Prostate gland (tissue), 2 donors: ENCODE data around the gene GPAT3. TPM values are rescaled to one million over a fixed set of nuclear protein-coding genes. Genes with fewer than 3 reads are reported as not detected.

Source experiments
- DNase-seq: peaks from one replicate; pipeline ENCODE4 v3.0.0-alpha.2; 2019; ENCODE audit warnings: low spot score
- H3K27ac ChIP-seq, 2 donors: fragments of 200-600 bp; sonication (generic); 2 replicates each; pipeline ENCODE4 v1.5.1; 2017 to 2019
- H3K27me3 ChIP-seq: fragments of 200-600 bp; sonication (generic); replicated peaks from 2 replicates; pipeline ENCODE4 v1.5.1; 2019; ENCODE audit not compliant: insufficient read depth
- H3K36me3 ChIP-seq, 2 donors: fragments of 200-600 bp; sonication (generic); 1 replicate in 1 of 2; 2 replicates in 1 of 2; pipeline versions ENCODE4 v1.5.1 to v1.8.1; 2017 to 2019
- H3K4me1 ChIP-seq: fragments of 200-600 bp; sonication (generic); replicated peaks from 2 replicates; pipeline ENCODE4 v1.5.1; 2019
- H3K4me3 ChIP-seq, 2 donors: fragments of 200-600 bp; sonication (generic); 2 replicates each; pipeline ENCODE4 v1.5.1; 2017 to 2019
- H3K9me3 ChIP-seq: fragments of 200-600 bp; sonication (generic); 2 replicates; pipeline ENCODE4 v1.5.1; 2017
- POLR2A ChIP-seq: fragments of 450-650 bp; IDR thresholded peaks from one replicate; pipeline ENCODE4 v1.6.1; 2016; ENCODE audit warnings: antibody characterized with exemption, mild to moderate bottlenecking
- POLR2AphosphoS5 ChIP-seq: sonication (generic); formaldehyde crosslinking; IDR thresholded peaks from one replicate; pipeline ENCODE4 v1.6.1; 2017; ENCODE audit warnings: antibody characterized with exemption
- WGBS: methylation state at CpG from one replicate; pipeline ENCODE4 v1.1.5; 2018; 5-methylcytosine and 5-hydroxymethylcytosine counted together
- intact Hi-C: fragments of 100-400 bp; cut with DNase I; formaldehyde crosslinking; loops from one replicate; pipeline ENCODE4 v1.14.2; 2022
- total RNA-seq, 2 donors: library from RNA; depleted of rRNA; stranded (reverse); fragments of >200 nt; gene quantifications; one replicate each; pipeline ENCODE4 v1.1.0, GENCODE V29; 2016
- TF ChIP-seq, protein P1 (sequence below), 4 experiments: fragments of 200-600 bp in 2 of 4; fragments of 450-650 bp in 2 of 4; sonication (generic) in 2 of 4; IDR thresholded peaks; 1 replicate in 3 of 4; 2 replicates in 1 of 4; pipeline ENCODE4 v1.5.1; 2016 to 2019; ENCODE audit warnings: antibody characterized with exemption in 4 of 4, mild to moderate bottlenecking in 2 of 4, moderate library complexity in 2 of 4

Gene GPAT3
- total RNA-seq, 2 donors from 2014 or later = 1.2 to 3.7 TPM

- Histone ChIP-seq H3K27me3 (no peaks in the 10 kb centered on the region), H3K27ac (no peak overlapping the region), H3K36me3 (no peaks in the 10 kb centered on the region), H3K4me1 (no peaks in the 10 kb centered on the region), H3K4me3 (no peak overlapping the region), H3K9me3 (no peaks in the 10 kb centered on the region)
- TF ChIP-seq, protein P1, sequence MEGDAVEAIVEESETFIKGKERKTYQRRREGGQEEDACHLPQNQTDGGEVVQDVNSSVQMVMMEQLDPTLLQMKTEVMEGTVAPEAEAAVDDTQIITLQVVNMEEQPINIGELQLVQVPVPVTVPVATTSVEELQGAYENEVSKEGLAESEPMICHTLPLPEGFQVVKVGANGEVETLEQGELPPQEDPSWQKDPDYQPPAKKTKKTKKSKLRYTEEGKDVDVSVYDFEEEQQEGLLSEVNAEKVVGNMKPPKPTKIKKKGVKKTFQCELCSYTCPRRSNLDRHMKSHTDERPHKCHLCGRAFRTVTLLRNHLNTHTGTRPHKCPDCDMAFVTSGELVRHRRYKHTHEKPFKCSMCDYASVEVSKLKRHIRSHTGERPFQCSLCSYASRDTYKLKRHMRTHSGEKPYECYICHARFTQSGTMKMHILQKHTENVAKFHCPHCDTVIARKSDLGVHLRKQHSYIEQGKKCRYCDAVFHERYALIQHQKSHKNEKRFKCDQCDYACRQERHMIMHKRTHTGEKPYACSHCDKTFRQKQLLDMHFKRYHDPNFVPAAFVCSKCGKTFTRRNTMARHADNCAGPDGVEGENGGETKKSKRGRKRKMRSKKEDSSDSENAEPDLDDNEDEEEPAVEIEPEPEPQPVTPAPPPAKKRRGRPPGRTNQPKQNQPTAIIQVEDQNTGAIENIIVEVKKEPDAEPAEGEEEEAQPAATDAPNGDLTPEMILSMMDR (IDR thresholded peaks at IDR 0.05) = no peak
- no peak for TF ChIP-seq POLR2AphosphoS5
- no peak for TF ChIP-seq POLR2A
- WGBS = 93% methylated on average over 10 of the region's 10 CpGs
- no peak for DNase-seq
- intact Hi-C loops = no loop called here
These were observed 45.7 kb downstream of the GPAT3 start for GRCh38 chr4:83581411-83582288.

DNA sequence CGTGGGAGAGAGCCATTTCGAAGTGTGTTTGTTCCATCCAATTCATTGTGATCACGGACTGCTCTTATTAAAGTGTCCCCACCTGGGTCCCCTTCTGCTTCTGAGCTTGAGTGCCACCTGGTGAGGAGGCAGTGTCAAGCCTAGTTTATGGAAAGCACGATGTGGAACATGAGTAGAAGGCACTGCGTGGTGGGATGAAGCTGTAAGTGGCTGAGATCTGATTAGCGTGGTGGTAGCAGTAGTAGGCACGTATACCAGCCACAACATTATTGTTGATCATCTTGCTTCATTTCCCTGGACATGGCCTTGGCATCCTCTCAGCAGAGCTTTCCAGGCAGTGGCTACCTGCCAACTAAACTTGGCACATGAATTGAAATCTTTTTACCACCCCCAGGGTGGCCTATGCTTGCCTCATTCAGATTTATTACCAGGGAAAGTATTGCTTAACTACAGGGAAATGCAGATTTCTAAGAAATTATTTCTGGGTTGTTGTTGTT, 46.4 kb downstream of the GPAT3 start:
- Histone ChIP-seq H3K9me3 (no peaks in the 10 kb centered on the region), H3K4me3 (no peak overlapping the region), H3K36me3 (no peaks in the 10 kb centered on the region), H3K4me1 (no peaks in the 10 kb centered on the region), H3K27ac (no peak overlapping the region), H3K27me3 (no peaks in the 10 kb centered on the region)
- WGBS = 34% methylated on average over 7 of the region's 7 CpGs
- peak; percentile 58 for DNase-seq
- TF ChIP-seq POLR2AphosphoS5 (peak; percentile 60), POLR2A (no peak)
- TF ChIP-seq, protein P1 (IDR thresholded peaks at IDR 0.05) = peak in 1 of 4 experiments; percentile 9
- intact Hi-C loops = no loop called here

GRCh38 chr4:83585982-83586508, 50.1 kb downstream of the GPAT3 start:
- intact Hi-C loops = no loop called here
- TF ChIP-seq POLR2A (no peak), POLR2AphosphoS5 (no peak)
- TF ChIP-seq, protein P1 (IDR thresholded peaks at IDR 0.05) = no peak
- Histone ChIP-seq H3K36me3 (no peaks in the 10 kb centered on the region), H3K4me1 (no peaks in the 10 kb centered on the region), H3K9me3 (no peaks in the 10 kb centered on the region), H3K4me3 (no peak overlapping the region), H3K27ac (no peak overlapping the region), H3K27me3 (no peaks in the 10 kb centered on the region)
- DNase-seq = no peak
- 90% methylated on average over 6 of the region's 6 CpGs for whole genome bisulfite sequencing

DNA sequence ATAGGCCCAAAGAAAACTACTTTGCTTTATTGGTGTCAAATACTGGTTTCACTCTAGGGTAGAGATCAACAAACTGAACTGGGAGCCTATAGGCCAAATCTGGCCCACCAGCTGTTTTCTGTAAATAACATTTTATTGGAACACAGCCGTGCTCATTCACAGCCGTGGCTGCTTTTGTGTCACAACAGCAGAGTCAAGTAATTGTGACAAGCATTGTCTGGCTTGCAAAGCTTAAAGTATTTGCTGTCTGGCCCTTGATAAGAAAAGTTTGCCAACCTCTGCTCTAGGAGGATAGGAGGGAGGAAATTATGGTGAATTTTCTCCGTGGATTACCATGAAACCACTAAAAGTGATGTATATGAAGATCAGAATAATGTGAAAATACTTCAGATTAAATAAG, 53.4 kb downstream of the GPAT3 start:
- Histone ChIP-seq H3K4me1 (no peaks in the 10 kb centered on the region), H3K27ac (no peak overlapping the region), H3K27me3 (no peaks in the 10 kb centered on the region), H3K4me3 (no peak overlapping the region), H3K36me3 (no peaks in the 10 kb centered on the region), H3K9me3 (no peaks in the 10 kb centered on the region)
- TF ChIP-seq POLR2AphosphoS5 = no peak
- TF ChIP-seq, protein P1 (IDR thresholded peaks at IDR 0.05) = no peak
- TF ChIP-seq POLR2A = no peak
- no peak for DNase-seq
- WGBS = 19% methylated on average over 3 of the region's 3 CpGs
- intact Hi-C loops = no loop called here
